H9 (cell line): ENCODE data around the gene BMERB1. TPM values are rescaled to one million over a fixed set of nuclear protein-coding genes. Genes with fewer than 3 reads are reported as not detected.
A peak's percentile ranks its signal among the peaks of the same experiment; 100 is the strongest.

Experiments used
- DNase-seq: peaks from one replicate; pipeline ENCODE4 v3.0.0-alpha.2; 2017
- H2AFZ ChIP-seq: one replicate; pipeline ENCODE4 v1.6.1; 2013; ENCODE audit warnings: mild to moderate bottlenecking, low read length, control low read depth, moderate library complexity
- H2AK5ac ChIP-seq: 2 replicates; pipeline ENCODE4 v1.6.1; 2013; ENCODE audit warnings: low read length, control low read depth, mixed read lengths; ENCODE audit not compliant: insufficient read length
- H2BK120ac ChIP-seq: one replicate; pipeline ENCODE4 v1.6.1; 2013; ENCODE audit warnings: low read depth, mild to moderate bottlenecking, low read length, control low read depth, inconsistent platforms; ENCODE audit not compliant: poor library complexity, severe bottlenecking
- H2BK12ac ChIP-seq: 2 replicates; pipeline ENCODE4 v1.6.1; 2013; ENCODE audit warnings: low read length, control low read depth, mixed read lengths, low read depth; ENCODE audit not compliant: insufficient read length
- H2BK15ac ChIP-seq: 2 replicates; pipeline ENCODE4 v1.6.1; 2013; ENCODE audit warnings: low read depth, low read length, control low read depth
- H2BK20ac ChIP-seq: one replicate; pipeline ENCODE4 v1.6.1; 2013; ENCODE audit warnings: low read depth, mild to moderate bottlenecking, low read length, control low read depth, inconsistent platforms; ENCODE audit not compliant: poor library complexity, severe bottlenecking
- H2BK5ac ChIP-seq: 2 replicates; pipeline ENCODE4 v1.6.1; 2013; ENCODE audit warnings: low read length, control low read depth, mixed read lengths; ENCODE audit not compliant: insufficient read length
- H3K14ac ChIP-seq: 2 replicates; pipeline ENCODE4 v1.6.1; 2013; ENCODE audit warnings: low read length, control low read depth; ENCODE audit not compliant: insufficient read depth
- H3K18ac ChIP-seq: 2 replicates; pipeline ENCODE4 v1.6.1; 2013; ENCODE audit warnings: low read depth, mild to moderate bottlenecking, mixed read lengths, low read length, control low read depth; ENCODE audit not compliant: insufficient read length
- H3K23ac ChIP-seq: 2 replicates; pipeline ENCODE4 v1.6.1; 2013; ENCODE audit warnings: low read length, control low read depth, mixed read lengths, low read depth; ENCODE audit not compliant: insufficient read length
- H3K23me2 ChIP-seq: 2 replicates; pipeline ENCODE4 v1.6.1; 2013; ENCODE audit warnings: low read depth, mild to moderate bottlenecking, mixed read lengths, low read length, control low read depth; ENCODE audit not compliant: insufficient read length, poor library complexity, severe bottlenecking
- H3K27ac ChIP-seq: 2 replicates; pipeline ENCODE4 v1.5.1; 2013; ENCODE audit warnings: low read length, control low read depth, mixed read lengths, low read depth; ENCODE audit not compliant: insufficient read length
- H3K27me3 ChIP-seq: 2 replicates; pipeline ENCODE4 v1.6.1; 2013; ENCODE audit warnings: low read length, control low read depth, inconsistent platforms; ENCODE audit not compliant: insufficient read depth
- H3K4ac ChIP-seq: 2 replicates; pipeline ENCODE4 v1.6.1; 2013; ENCODE audit warnings: low read depth, mild to moderate bottlenecking, control low read depth, inconsistent platforms, low read length, moderate library complexity
- H3K4me1 ChIP-seq: 2 replicates; pipeline ENCODE4 v1.6.1; 2013; ENCODE audit warnings: low read length, control low read depth, inconsistent platforms; ENCODE audit not compliant: insufficient read depth
- H3K4me2 ChIP-seq: 2 replicates; pipeline ENCODE4 v1.6.1; 2013; ENCODE audit warnings: low read length, control low read depth, mixed read lengths; ENCODE audit not compliant: insufficient read length, insufficient read depth
- H3K56ac ChIP-seq: 2 replicates; pipeline ENCODE4 v1.6.1; 2013; ENCODE audit warnings: low read depth, mild to moderate bottlenecking, mixed read lengths, low read length, control low read depth; ENCODE audit not compliant: insufficient read length
- H3K79me1 ChIP-seq: 2 replicates; pipeline ENCODE4 v1.6.1; 2013; ENCODE audit warnings: low read depth, mild to moderate bottlenecking, moderate library complexity, low read length, control low read depth, inconsistent platforms; ENCODE audit not compliant: insufficient read depth, poor library complexity, severe bottlenecking
- H3K79me2 ChIP-seq: 2 replicates; pipeline ENCODE4 v1.6.1; 2013; ENCODE audit warnings: low read length, control low read depth, inconsistent platforms; ENCODE audit not compliant: insufficient read depth
- H3K9ac ChIP-seq: 2 replicates; pipeline ENCODE4 v1.6.1; 2013; ENCODE audit warnings: low read length, control low read depth, mixed read lengths; ENCODE audit not compliant: insufficient read length; ENCODE audit errors: extremely low read depth
- H3K9me3 ChIP-seq: one replicate; pipeline ENCODE4 v1.6.1; 2013; ENCODE audit warnings: low read depth, low read length, inconsistent platforms; ENCODE audit not compliant: control insufficient read depth
- H3T11ph ChIP-seq: one replicate; pipeline ENCODE4 v1.6.1; 2013; ENCODE audit warnings: mild to moderate bottlenecking, low read length, control low read depth, inconsistent platforms
- H4K20me1 ChIP-seq: one replicate; pipeline ENCODE4 v1.6.1; 2013; ENCODE audit not compliant: control insufficient read depth, insufficient read length, insufficient read depth
- H4K5ac ChIP-seq: 2 replicates; pipeline ENCODE4 v1.6.1; 2013; ENCODE audit warnings: low read depth, mild to moderate bottlenecking, mixed read lengths, low read length, control low read depth; ENCODE audit not compliant: insufficient read length
- H4K8ac ChIP-seq: replicated peaks from 2 replicates; pipeline ENCODE4 v1.6.1; 2013; ENCODE audit warnings: low read length, control low read depth, mixed read lengths, low read depth; ENCODE audit not compliant: insufficient read length
- H4K91ac ChIP-seq: 2 replicates; pipeline ENCODE4 v1.6.1; 2013; ENCODE audit warnings: low read depth, mild to moderate bottlenecking, moderate library complexity, mixed read lengths, low read length, control low read depth; ENCODE audit not compliant: insufficient read length
- H3K27ac Mint-ChIP-seq, 3 experiments: 2 replicates in 2 of 3; 3 replicates in 1 of 3; pipeline ENCODE4 v1.8.0; 2020 to 2021; ENCODE audit warnings: mixed read lengths in 3 of 3, mild to moderate bottlenecking in 1 of 3, moderate library complexity in 1 of 3
- H3K27me3 Mint-ChIP-seq: 2 replicates; pipeline ENCODE4 v1.8.0; 2021; ENCODE audit warnings: low read depth, mild to moderate bottlenecking, moderate library complexity, mixed read lengths
- H3K36me3 Mint-ChIP-seq, 3 experiments: 2 replicates in 2 of 3; 3 replicates in 1 of 3; pipeline ENCODE4 v1.8.0; 2020 to 2021; ENCODE audit warnings: low read depth in 3 of 3, mixed read lengths in 3 of 3; ENCODE audit not compliant: insufficient read depth in 1 of 3
- H3K4me1 Mint-ChIP-seq, 2 experiments: 2 replicates each; pipeline ENCODE4 v1.8.0; 2020; ENCODE audit warnings: mixed read lengths in 2 of 2
- H3K4me3 Mint-ChIP-seq, 2 experiments: 2 replicates in 1 of 2; 3 replicates in 1 of 2; pipeline ENCODE4 v1.8.0; 2020 to 2021; ENCODE audit warnings: mild to moderate bottlenecking in 2 of 2, mixed read lengths in 2 of 2, moderate library complexity in 1 of 2
- H3K9me3 Mint-ChIP-seq, 2 experiments: 2 replicates in 1 of 2; 3 replicates in 1 of 2; pipeline ENCODE4 v1.8.0; 2020; ENCODE audit warnings: mild to moderate bottlenecking in 2 of 2, mixed read lengths in 2 of 2, moderate library complexity in 1 of 2
- WGBS: extraction: QIAGEN DNeasy Blood & Tissue Kit; methylation state at CpG from one replicate; pipeline ENCODE4 v1.1.7; 2013; ENCODE audit warnings: missing lambda C conversion rate, low lambda C conversion rate, mixed read lengths; ENCODE audit not compliant: insufficient read length; ENCODE audit errors: extremely low coverage; 5-methylcytosine and 5-hydroxymethylcytosine counted together
- total RNA-seq: library from RNA; stranded (reverse); gene quantifications from 2 replicates; pipeline ENCODE4 v1.2.1, GENCODE V29; 2021
- TF ChIP-seq, protein P1 (sequence below): fragments of 200-600 bp; sonication (generic); conservative IDR thresholded peaks from 3 replicates; pipeline ENCODE4 v1.8.0; 2021; ENCODE audit warnings: antibody characterized with exemption, mild to moderate bottlenecking

BMERB1 gene
- total RNA-seq, 1 experiment from 2014 or later: 19.5 TPM

DNA sequence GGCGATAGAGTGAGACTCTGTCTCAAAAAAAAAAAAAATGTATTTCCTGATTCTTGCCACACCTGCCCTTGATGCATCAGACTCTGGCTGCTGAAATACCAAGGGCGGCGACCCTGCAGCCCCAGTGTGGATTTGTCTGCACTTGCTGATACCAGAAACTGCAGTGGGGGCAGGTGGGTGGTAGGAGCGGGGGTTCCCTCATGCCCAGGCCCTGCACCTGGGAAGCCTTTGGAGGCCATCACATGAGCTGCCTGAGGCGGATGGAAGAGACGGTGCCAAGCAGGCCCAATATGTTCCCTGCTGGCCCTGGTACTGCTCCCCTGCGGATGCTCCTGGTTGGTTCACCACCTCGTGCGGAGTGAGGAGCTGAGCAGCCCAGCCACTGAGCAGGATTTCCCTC, 157.9 kb downstream of the BMERB1 start:
- Histone ChIP-seq H3K27ac (no peak overlapping the region), H4K20me1 (no peaks in the 10 kb centered on the region), H3K4me2 (no peak overlapping the region), H3K9ac (no peak overlapping the region), H3K79me1 (no peaks in the 10 kb centered on the region), H3K27me3 (no peaks in the 10 kb centered on the region), H4K91ac (no peak overlapping the region), H3K4ac (no peak overlapping the region), H2BK15ac (no peak overlapping the region), H3K9me3 (no peaks in the 10 kb centered on the region), H2AFZ (no peak overlapping the region), H3T11ph (no peak overlapping the region), H3K18ac (no peak overlapping the region), H4K8ac (no peak overlapping the region), H3K56ac (no peak overlapping the region), H2AK5ac (no peak overlapping the region), H3K4me1 (no peaks in the 10 kb centered on the region), H2BK12ac (no peak overlapping the region), H2BK5ac (no peak overlapping the region), H3K14ac (no peak overlapping the region), H2BK20ac (no peak overlapping the region), H3K79me2 (no peaks in the 10 kb centered on the region), H2BK120ac (no peak overlapping the region), H4K5ac (no peak overlapping the region), H3K23ac (no peak overlapping the region), H3K23me2 (no peaks in the 10 kb centered on the region)
- no peak for DNase-seq
- WGBS: no CpG with 5 or more reads among the region's 9 CpGs
- H3K4me3 Mint-ChIP-seq: no peak overlapping the region
- H3K4me1 Mint-ChIP-seq: peaks cover 4 to 6% of the 10 kb centered on the region in 2 experiments; a peak in 2 of 4 replicates
- peak overlapping the region in 1 of 3 experiments; percentile 49; a peak in 2 of 7 replicates for H3K27ac Mint-ChIP-seq
- peaks cover 1 to 2% of the 10 kb centered on the region in 2 experiments for H3K9me3 Mint-ChIP-seq
- peaks cover 18 to 41% (median 38%) of the 10 kb centered on the region in 3 experiments for H3K36me3 Mint-ChIP-seq
- no peaks in the 10 kb centered on the region for H3K27me3 Mint-ChIP-seq
- TF ChIP-seq, protein P1, sequence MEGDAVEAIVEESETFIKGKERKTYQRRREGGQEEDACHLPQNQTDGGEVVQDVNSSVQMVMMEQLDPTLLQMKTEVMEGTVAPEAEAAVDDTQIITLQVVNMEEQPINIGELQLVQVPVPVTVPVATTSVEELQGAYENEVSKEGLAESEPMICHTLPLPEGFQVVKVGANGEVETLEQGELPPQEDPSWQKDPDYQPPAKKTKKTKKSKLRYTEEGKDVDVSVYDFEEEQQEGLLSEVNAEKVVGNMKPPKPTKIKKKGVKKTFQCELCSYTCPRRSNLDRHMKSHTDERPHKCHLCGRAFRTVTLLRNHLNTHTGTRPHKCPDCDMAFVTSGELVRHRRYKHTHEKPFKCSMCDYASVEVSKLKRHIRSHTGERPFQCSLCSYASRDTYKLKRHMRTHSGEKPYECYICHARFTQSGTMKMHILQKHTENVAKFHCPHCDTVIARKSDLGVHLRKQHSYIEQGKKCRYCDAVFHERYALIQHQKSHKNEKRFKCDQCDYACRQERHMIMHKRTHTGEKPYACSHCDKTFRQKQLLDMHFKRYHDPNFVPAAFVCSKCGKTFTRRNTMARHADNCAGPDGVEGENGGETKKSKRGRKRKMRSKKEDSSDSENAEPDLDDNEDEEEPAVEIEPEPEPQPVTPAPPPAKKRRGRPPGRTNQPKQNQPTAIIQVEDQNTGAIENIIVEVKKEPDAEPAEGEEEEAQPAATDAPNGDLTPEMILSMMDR: no peak
